Neuronal stem cell (in vitro differentiated cells): ENCODE data around the gene SH2D1A.
A peak's percentile ranks its signal among the peaks of the same experiment; 100 is the strongest.

ENCODE experiments used
- DNase-seq: peaks from one replicate; pipeline ENCODE4 v3.0.0-alpha.2; 2013; ENCODE audit warnings: low spot score
- H2AFZ ChIP-seq: one replicate; pipeline ENCODE4 v1.6.1; 2013; ENCODE audit warnings: mild to moderate bottlenecking, low read length, inconsistent platforms
- H2AK5ac ChIP-seq: 2 replicates; pipeline ENCODE4 v1.6.1; 2013; ENCODE audit warnings: low read depth, mild to moderate bottlenecking, inconsistent platforms, low read length, moderate library complexity, mixed read lengths
- H2BK120ac ChIP-seq: 2 replicates; pipeline ENCODE4 v1.6.1; 2013; ENCODE audit warnings: low read depth, mild to moderate bottlenecking, inconsistent platforms, low read length, moderate library complexity, mixed read lengths
- H2BK12ac ChIP-seq: one replicate; pipeline ENCODE4 v1.6.1; 2013; ENCODE audit warnings: low read length, inconsistent platforms
- H2BK15ac ChIP-seq: 2 replicates; pipeline ENCODE4 v1.6.1; 2013; ENCODE audit warnings: mild to moderate bottlenecking, low read length, inconsistent platforms, mixed read lengths
- H2BK5ac ChIP-seq: one replicate; pipeline ENCODE4 v1.6.1; 2013; ENCODE audit warnings: inconsistent platforms, mild to moderate bottlenecking, low read length, moderate library complexity
- H3K14ac ChIP-seq: one replicate; pipeline ENCODE4 v1.6.1; 2013; ENCODE audit warnings: low read length, inconsistent platforms
- H3K18ac ChIP-seq: 2 replicates; pipeline ENCODE4 v1.6.1; 2013; ENCODE audit warnings: low read length, inconsistent platforms
- H3K23ac ChIP-seq: 2 replicates; pipeline ENCODE4 v1.6.1; 2013; ENCODE audit warnings: low read depth, mild to moderate bottlenecking, mixed read lengths, low read length, inconsistent platforms; ENCODE audit not compliant: poor library complexity
- H3K27ac ChIP-seq: replicated peaks from 3 replicates; pipeline ENCODE4 v1.5.1; 2013; ENCODE audit warnings: low read length, inconsistent platforms
- H3K27me3 ChIP-seq, 3 experiments: 2 replicates each; pipeline ENCODE4 v1.6.1; 2013; ENCODE audit warnings: low read length in 3 of 3, mild to moderate bottlenecking in 2 of 3, inconsistent platforms in 1 of 3, low read depth in 1 of 3, mixed read lengths in 1 of 3, moderate library complexity in 1 of 3; ENCODE audit not compliant: control insufficient read depth in 3 of 3, insufficient read depth in 3 of 3
- H3K36me3 ChIP-seq, 2 donors: replicated peaks in 1 of 2; 2 replicates each; pipeline ENCODE4 v1.6.1; 2013; ENCODE audit warnings: low read length in 2 of 2; ENCODE audit not compliant: control insufficient read depth in 2 of 2, insufficient read depth in 2 of 2
- H3K4ac ChIP-seq: 2 replicates; pipeline ENCODE4 v1.6.1; 2013; ENCODE audit warnings: inconsistent platforms, mild to moderate bottlenecking, low read length, moderate library complexity
- H3K4me1 ChIP-seq, 2 donors: 1 replicate in 1 of 2; 2 replicates in 1 of 2; pipeline ENCODE4 v1.6.1; 2013; ENCODE audit warnings: low read length in 2 of 2, low read depth in 1 of 2; ENCODE audit not compliant: control insufficient read depth in 2 of 2, insufficient read depth in 1 of 2
- H3K4me2 ChIP-seq: one replicate; pipeline ENCODE4 v1.6.1; 2013; ENCODE audit warnings: mild to moderate bottlenecking, low read length, inconsistent platforms; ENCODE audit not compliant: insufficient read depth, poor library complexity, severe bottlenecking
- H3K4me3 ChIP-seq, 2 donors: 2 replicates each; pipeline ENCODE4 v1.5.1; 2013; ENCODE audit warnings: low read length in 2 of 2, mild to moderate bottlenecking in 2 of 2, inconsistent platforms in 1 of 2, moderate library complexity in 1 of 2
- H3K79me1 ChIP-seq: one replicate; pipeline ENCODE4 v1.6.1; 2013; ENCODE audit warnings: low read depth, mild to moderate bottlenecking, inconsistent platforms, low read length, moderate library complexity
- H3K9ac ChIP-seq: one replicate; pipeline ENCODE4 v1.6.1; 2013; ENCODE audit warnings: mild to moderate bottlenecking, low read depth, low read length, inconsistent platforms; ENCODE audit not compliant: poor library complexity
- H3K9me3 ChIP-seq, 2 donors: replicated peaks in 1 of 2; 2 replicates each; pipeline versions ENCODE3 to v1.6.1; 2013; ENCODE audit warnings: low read length in 2 of 2, mild to moderate bottlenecking in 2 of 2, inconsistent platforms in 1 of 2, low read depth in 1 of 2, mixed read lengths in 1 of 2, moderate library complexity in 1 of 2; ENCODE audit not compliant: control insufficient read depth in 2 of 2, insufficient read depth in 1 of 2
- H4K8ac ChIP-seq: one replicate; pipeline ENCODE4 v1.6.1; 2013; ENCODE audit warnings: low read depth, mild to moderate bottlenecking, inconsistent platforms, low read length, moderate library complexity
- H4K91ac ChIP-seq: one replicate; pipeline ENCODE4 v1.6.1; 2013; ENCODE audit warnings: low read length, low read depth, mild to moderate bottlenecking, inconsistent platforms; ENCODE audit not compliant: poor library complexity
- WGBS, 2 donors: extraction: QIAGEN DNeasy Blood & Tissue Kit; methylation state at CpG; one replicate each; pipeline ENCODE4 v1.1.7; 2013; ENCODE audit warnings: missing lambda C conversion rate in 2 of 2, mixed read lengths in 1 of 2; ENCODE audit not compliant: insufficient read length in 2 of 2, insufficient replicate concordance in 1 of 2; ENCODE audit errors: extremely low coverage in 2 of 2; 5-methylcytosine and 5-hydroxymethylcytosine counted together

Gene SH2D1A

DNA sequence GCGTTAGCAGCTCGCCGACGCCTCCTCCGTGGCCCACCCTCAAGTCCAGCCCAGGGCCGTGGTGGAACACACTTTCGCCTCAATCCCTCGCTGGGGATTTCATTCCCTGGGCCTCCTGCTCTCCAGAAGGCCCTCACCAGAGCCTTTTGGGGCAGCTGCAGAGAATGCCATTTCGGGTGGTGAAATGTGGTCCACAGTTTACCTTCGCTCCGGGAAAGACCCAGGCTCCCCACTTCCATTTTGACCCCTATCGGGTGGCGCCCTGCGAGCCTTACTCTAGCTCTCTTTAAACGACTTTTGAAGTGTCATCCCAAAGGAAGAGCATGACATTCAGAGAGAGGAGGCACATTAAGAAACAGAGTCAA is 496 bp downstream of the SH2D1A start:
- no peak overlapping the region for H3K27ac ChIP-seq
- no peak overlapping the region for H4K91ac ChIP-seq
- no peak overlapping the region for H3K23ac ChIP-seq
- H3K18ac ChIP-seq, result peak overlapping the region; percentile 65
- no peak overlapping the region for H3K14ac ChIP-seq
- no peaks in the 10 kb centered on the region for H3K9me3 ChIP-seq
- H2AFZ ChIP-seq, result peak overlapping the region; percentile 6
- H3K4ac ChIP-seq, result no peak overlapping the region
- peak overlapping the region; percentile 90 for H2BK12ac ChIP-seq
- H3K4me1 ChIP-seq, result peaks cover 2 to 3% of the 10 kb centered on the region in 2 donors
- no peak overlapping the region for H3K4me2 ChIP-seq
- no peak overlapping the region for H2BK15ac ChIP-seq
- H3K36me3 ChIP-seq, result no peaks in the 10 kb centered on the region
- H2BK120ac ChIP-seq, result no peak overlapping the region
- WGBS, 2 donors, result no CpG with 5 or more reads among the region's 15 CpGs
- no peak overlapping the region for H3K4me3 ChIP-seq
- no peaks in the 10 kb centered on the region for H3K79me1 ChIP-seq
- DNase-seq, result no peak
- H2AK5ac ChIP-seq, result peak overlapping the region; percentile 28
- no peaks in the 10 kb centered on the region for H3K27me3 ChIP-seq
- no peak overlapping the region for H4K8ac ChIP-seq
- no peak overlapping the region for H3K9ac ChIP-seq
- no peak overlapping the region for H2BK5ac ChIP-seq

DNA sequence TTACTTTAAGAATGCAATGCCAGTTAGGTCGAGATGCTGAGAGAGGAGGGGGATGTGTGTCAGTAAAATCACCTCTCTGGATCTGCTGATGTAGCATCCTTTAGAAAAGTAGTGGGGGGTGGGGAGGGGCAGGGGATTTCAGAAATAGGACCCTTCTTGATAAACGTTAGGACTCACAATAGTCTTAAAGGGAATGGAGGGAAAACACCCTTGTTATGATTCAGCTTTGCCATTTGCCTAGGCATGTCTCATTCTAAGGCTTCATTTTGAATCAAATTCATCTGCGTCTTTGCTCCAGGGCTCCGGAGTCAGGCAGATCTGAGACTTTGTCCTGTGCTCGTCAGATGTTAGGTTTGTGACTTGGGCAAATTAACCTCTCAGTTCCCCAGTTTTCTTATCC is 879 bp downstream of the SH2D1A start:
- no peaks in the 10 kb centered on the region for H3K36me3 ChIP-seq
- H2BK5ac ChIP-seq, result no peak overlapping the region
- H3K4me3 ChIP-seq, result no peak overlapping the region
- no peak overlapping the region for H3K18ac ChIP-seq
- H2BK120ac ChIP-seq, result no peak overlapping the region
- no peak overlapping the region for H2BK15ac ChIP-seq
- H3K9ac ChIP-seq, result no peak overlapping the region
- H3K79me1 ChIP-seq, result no peaks in the 10 kb centered on the region
- no peak overlapping the region for H3K14ac ChIP-seq
- H3K23ac ChIP-seq, result no peak overlapping the region
- H4K8ac ChIP-seq, result no peak overlapping the region
- no peak for DNase-seq
- peak overlapping the region; percentile 6 for H2AFZ ChIP-seq
- H2AK5ac ChIP-seq, result no peak overlapping the region
- peaks cover 2 to 3% of the 10 kb centered on the region in 2 donors for H3K4me1 ChIP-seq
- no peaks in the 10 kb centered on the region for H3K9me3 ChIP-seq
- no peak overlapping the region for H3K4me2 ChIP-seq
- no peak overlapping the region for H4K91ac ChIP-seq
- no peaks in the 10 kb centered on the region for H3K27me3 ChIP-seq
- H3K27ac ChIP-seq, result no peak overlapping the region
- no peak overlapping the region for H2BK12ac ChIP-seq
- no CpG with 5 or more reads among the region's 5 CpGs for WGBS, 2 donors
- no peak overlapping the region for H3K4ac ChIP-seq

DNA sequence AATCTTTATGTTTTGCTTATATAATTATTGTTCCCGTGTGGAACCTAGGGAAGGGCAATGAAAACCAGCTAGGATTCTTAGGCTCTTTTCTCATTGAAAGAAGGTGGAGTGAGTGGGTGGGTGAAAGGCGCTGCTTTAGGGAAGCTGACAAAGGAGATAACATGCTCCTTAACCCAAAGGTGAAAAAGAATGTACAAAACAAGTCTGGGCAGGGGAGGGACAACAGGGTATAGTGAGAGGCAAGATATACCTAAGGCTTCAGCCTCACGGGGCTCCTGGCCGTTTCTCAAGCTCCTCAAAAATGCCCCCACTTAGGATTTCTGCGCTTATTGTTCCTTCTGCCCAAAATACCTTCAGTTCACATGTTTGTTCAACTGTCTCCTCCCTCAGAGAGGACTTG is 1.8 kb downstream of the SH2D1A start:
- DNase-seq, result no peak
- H3K4me2 ChIP-seq, result no peak overlapping the region
- no CpG with 5 or more reads among the region's 5 CpGs for WGBS, 2 donors

DNA sequence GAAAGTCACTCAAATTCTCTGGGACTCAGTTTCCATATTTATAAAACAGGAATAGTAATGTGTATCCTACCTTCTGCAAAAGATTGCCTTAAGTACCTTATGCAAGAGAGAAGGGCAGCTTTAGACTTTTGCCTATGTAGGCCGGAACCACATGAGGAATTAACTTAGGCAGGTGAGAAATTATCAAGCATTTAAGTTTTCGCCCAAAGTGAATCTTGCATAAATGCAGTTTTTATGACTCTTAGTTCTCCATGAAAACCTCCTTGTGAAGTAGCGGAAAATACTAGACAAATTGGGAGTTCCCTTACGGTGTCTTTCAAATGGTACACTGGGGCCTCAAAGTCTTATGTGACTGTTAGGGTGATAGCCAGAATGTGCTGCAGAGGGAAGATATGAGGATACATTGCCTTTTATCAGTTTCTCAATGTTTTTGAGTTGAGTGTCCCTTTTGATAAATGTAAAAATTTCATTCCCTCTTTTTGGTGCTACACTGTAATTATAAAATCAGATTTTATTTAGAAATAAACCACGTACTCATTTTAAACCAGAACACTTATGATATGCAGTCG is 2.6 kb downstream of the SH2D1A start:
- Histone ChIP-seq H3K4me3 (no peak overlapping the region), H2AFZ (no peak overlapping the region), H2BK12ac (no peak overlapping the region), H4K8ac (no peak overlapping the region), H3K27ac (no peak overlapping the region), H3K18ac (no peak overlapping the region), H3K79me1 (no peaks in the 10 kb centered on the region), H3K4me2 (no peak overlapping the region), H3K23ac (no peak overlapping the region), H2BK5ac (no peak overlapping the region), H2BK15ac (no peak overlapping the region), H2AK5ac (no peak overlapping the region), H4K91ac (no peak overlapping the region), H3K4me1 (peaks cover 2 to 3% of the 10 kb centered on the region in 2 donors), H3K36me3 (no peaks in the 10 kb centered on the region), H3K4ac (no peak overlapping the region), H2BK120ac (no peak overlapping the region), H3K27me3 (no peaks in the 10 kb centered on the region), H3K9me3 (no peaks in the 10 kb centered on the region), H3K9ac (no peak overlapping the region), H3K14ac (no peak overlapping the region)
- no peak for DNase-seq
- WGBS, 2 donors, result no CpG with 5 or more reads among the region's 6 CpGs

More for the DNA sequence above, 1.8 kb downstream of the SH2D1A start:
- Histone ChIP-seq H3K27me3 (no peaks in the 10 kb centered on the region), H3K9me3 (no peaks in the 10 kb centered on the region), H3K4me3 (no peak overlapping the region), H2AK5ac (no peak overlapping the region), H2BK12ac (no peak overlapping the region), H2BK120ac (no peak overlapping the region), H3K18ac (no peak overlapping the region), H3K4ac (no peak overlapping the region), H3K36me3 (no peaks in the 10 kb centered on the region), H2BK15ac (no peak overlapping the region), H2BK5ac (no peak overlapping the region), H3K4me1 (peaks cover 2 to 3% of the 10 kb centered on the region in 2 donors), H3K14ac (no peak overlapping the region), H4K8ac (no peak overlapping the region), H3K79me1 (no peaks in the 10 kb centered on the region), H3K27ac (no peak overlapping the region), H3K23ac (no peak overlapping the region), H3K9ac (no peak overlapping the region), H2AFZ (peak overlapping the region; percentile 32), H4K91ac (no peak overlapping the region)
